Measurements from ENCODE around the gene ANXA2R. TPM values are rescaled to one million over a fixed set of nuclear protein-coding genes. Genes with fewer than 3 reads are reported as not detected.

ANXA2R gene
- polyA plus RNA-seq, 3 donors = 2.3 to 6.4 (median 3.1) TPM

- H3K9ac ChIP-seq (ENCODE audit: insufficient read depth, low read length, poor library complexity, severe bottlenecking) = peak overlapping the region; percentile 99
- Mint-ChIP-seq H3K36me3 (peaks cover 2 to 6% of the 10 kb centered on the region in 2 donors), H3K4me1 (peaks cover 37% of the 10 kb centered on the region), H3K4me3 (peak overlapping the region; percentile 99 to 100), H3K27me3 (ENCODE audit: low read depth in 3 of 3) (peaks cover 0 to 5% (median 2%) of the 10 kb centered on the region in 3 donors), H3K27ac (peak overlapping the region; percentile 100), H3K9me3 (peaks cover 0 to 26% (median 8%) of the 10 kb centered on the region in 7 donors)
- H3K9me3 ChIP-seq (replicated peaks in 1 of 2; ENCODE audit: control insufficient read depth in 1 of 2, insufficient read depth in 1 of 2, low read length in 2 of 2) = no peaks in the 10 kb centered on the region
- H3K27me3 ChIP-seq (ENCODE audit: control insufficient read depth in 2 of 2, insufficient read depth in 2 of 2, low read length in 2 of 2) = no peaks in the 10 kb centered on the region
- WGBS (ENCODE audit: insufficient coverage) = 18% methylated on average over 30 of the region's 36 CpGs
- DNase-seq = peak in 2 of 3 donors; percentile 21 to 24
- peak overlapping the region; percentile 73 to 85 (median 79) for H3K4me3 ChIP-seq (replicated peaks in 1 of 3; ENCODE audit: low read depth in 2 of 3, low read length in 3 of 3)
- intact Hi-C loops (cut with micrococcal nuclease) = loop anchor here (1.0 to 10.0 kb wide), 4 partner anchors 41 to 203 kb away; partner anchors contain the start of gene NIM1K (in 1 of the 2)
- H3K79me2 ChIP-seq (ENCODE audit: insufficient read depth, low read length) = peaks cover 23% of the 10 kb centered on the region
- H3K27ac ChIP-seq (ENCODE audit: low read depth in 1 of 2, low read length in 2 of 2) = peak overlapping the region; percentile 97 to 99
- peak overlapping the region; percentile 89 for H3K4me2 ChIP-seq (replicated peaks; ENCODE audit: extremely low read depth, low read length, poor library complexity, severe bottlenecking)
- H3K36me3 ChIP-seq (replicated peaks in 1 of 2; ENCODE audit: control insufficient read depth in 1 of 2, insufficient read depth in 2 of 2, low read length in 2 of 2) = no peaks in the 10 kb centered on the region
- TF ChIP-seq, protein P1, sequence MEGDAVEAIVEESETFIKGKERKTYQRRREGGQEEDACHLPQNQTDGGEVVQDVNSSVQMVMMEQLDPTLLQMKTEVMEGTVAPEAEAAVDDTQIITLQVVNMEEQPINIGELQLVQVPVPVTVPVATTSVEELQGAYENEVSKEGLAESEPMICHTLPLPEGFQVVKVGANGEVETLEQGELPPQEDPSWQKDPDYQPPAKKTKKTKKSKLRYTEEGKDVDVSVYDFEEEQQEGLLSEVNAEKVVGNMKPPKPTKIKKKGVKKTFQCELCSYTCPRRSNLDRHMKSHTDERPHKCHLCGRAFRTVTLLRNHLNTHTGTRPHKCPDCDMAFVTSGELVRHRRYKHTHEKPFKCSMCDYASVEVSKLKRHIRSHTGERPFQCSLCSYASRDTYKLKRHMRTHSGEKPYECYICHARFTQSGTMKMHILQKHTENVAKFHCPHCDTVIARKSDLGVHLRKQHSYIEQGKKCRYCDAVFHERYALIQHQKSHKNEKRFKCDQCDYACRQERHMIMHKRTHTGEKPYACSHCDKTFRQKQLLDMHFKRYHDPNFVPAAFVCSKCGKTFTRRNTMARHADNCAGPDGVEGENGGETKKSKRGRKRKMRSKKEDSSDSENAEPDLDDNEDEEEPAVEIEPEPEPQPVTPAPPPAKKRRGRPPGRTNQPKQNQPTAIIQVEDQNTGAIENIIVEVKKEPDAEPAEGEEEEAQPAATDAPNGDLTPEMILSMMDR (IDR thresholded peaks at IDR 0.05) = no peak
- no peaks in the 10 kb centered on the region for H4K20me1 ChIP-seq (ENCODE audit: insufficient read depth, low read length)
- peak overlapping the region; percentile 92 for H2AFZ ChIP-seq (ENCODE audit: insufficient read depth, low read depth, low read length, poor library complexity, severe bottlenecking)
- peaks cover 22 to 29% of the 10 kb centered on the region in 2 donors for H3K4me1 ChIP-seq (ENCODE audit: control insufficient read depth in 1 of 2, insufficient read depth in 2 of 2, low read length in 2 of 2)
These were observed 48.6 kb downstream of the ANXA2R start for GRCh38 chr5:42991404-42992087.

GRCh38 chr5:42990892-42991291 lies 49.2 kb downstream of the ANXA2R start:
- intact Hi-C loops (cut with micrococcal nuclease) = loop anchor here in 1 of 2 donors (5.0 to 10.0 kb wide), 2 partner anchors 84 to 204 kb away; partner anchors contain the start of gene NIM1K
- Histone ChIP-seq H3K27ac (ENCODE audit: low read depth in 1 of 2, low read length in 2 of 2) (peak overlapping the region; percentile 97 to 99), H3K27me3 (ENCODE audit: control insufficient read depth in 2 of 2, insufficient read depth in 2 of 2, low read length in 2 of 2) (no peaks in the 10 kb centered on the region), H2AFZ (ENCODE audit: insufficient read depth, low read depth, low read length, poor library complexity, severe bottlenecking) (peak overlapping the region; percentile 92), H4K20me1 (ENCODE audit: insufficient read depth, low read length) (no peaks in the 10 kb centered on the region), H3K36me3 (replicated peaks in 1 of 2; ENCODE audit: control insufficient read depth in 1 of 2, insufficient read depth in 2 of 2, low read length in 2 of 2) (no peaks in the 10 kb centered on the region), H3K4me1 (ENCODE audit: control insufficient read depth in 1 of 2, insufficient read depth in 2 of 2, low read length in 2 of 2) (peaks cover 22 to 29% of the 10 kb centered on the region in 2 donors), H3K9me3 (replicated peaks in 1 of 2; ENCODE audit: control insufficient read depth in 1 of 2, insufficient read depth in 1 of 2, low read length in 2 of 2) (no peaks in the 10 kb centered on the region), H3K4me2 (replicated peaks; ENCODE audit: extremely low read depth, low read length, poor library complexity, severe bottlenecking) (peak overlapping the region; percentile 89), H3K79me2 (ENCODE audit: insufficient read depth, low read length) (peaks cover 23% of the 10 kb centered on the region), H3K4me3 (replicated peaks in 1 of 3; ENCODE audit: low read depth in 2 of 3, low read length in 3 of 3) (peak overlapping the region in 2 of 3 experiments; percentile 79 to 85), H3K9ac (ENCODE audit: insufficient read depth, low read length, poor library complexity, severe bottlenecking) (peak overlapping the region; percentile 99)
- WGBS (ENCODE audit: insufficient coverage) = 90% methylated on average over 3 of the region's 4 CpGs
- H3K9me3 Mint-ChIP-seq = peaks cover 0 to 26% (median 8%) of the 10 kb centered on the region in 7 donors
- H3K4me1 Mint-ChIP-seq = peaks cover 37% of the 10 kb centered on the region
- H3K36me3 Mint-ChIP-seq = peaks cover 2 to 8% of the 10 kb centered on the region in 2 donors
- no peak for DNase-seq
- peak overlapping the region; percentile 99 to 100 for H3K4me3 Mint-ChIP-seq
- TF ChIP-seq, protein P1 (IDR thresholded peaks at IDR 0.05) = no peak
- peak overlapping the region; percentile 100 for H3K27ac Mint-ChIP-seq
- H3K27me3 Mint-ChIP-seq (ENCODE audit: low read depth in 3 of 3) = peaks cover 0 to 5% (median 2%) of the 10 kb centered on the region in 3 donors

Other genes starting within 250 kb of the ANXA2R start
- gene SELENOP, start 228.4 kb downstream of the ANXA2R start, polyA plus RNA-seq = under 1 TPM in 2 of 3 donors, not detected in 1; 0.24 to 0.33 TPM
- 10 to 100 TPM; 13.4 to 18.8 (median 17.2) TPM for gene ZNF131, start 80.6 kb upstream of the ANXA2R start, polyA plus RNA-seq
- gene NIM1K, start 151.9 kb upstream of the ANXA2R start, polyA plus RNA-seq = under 1 TPM in 1 of 3 donors, not detected in 2; 0.13 TPM

Data from CD14-positive monocyte (primary cell).